Liver (tissue), 9 donors: ENCODE measurements around the gene ZSCAN16. TPM values are rescaled to one million over a fixed set of nuclear protein-coding genes. Genes with fewer than 3 reads are reported as not detected.

Source experiments
- DNase-seq: peaks from one replicate; pipeline ENCODE4 v3.0.0-alpha.2; 2017; ENCODE audit warnings: low spot score
- H3K27ac ChIP-seq, 2 donors: one replicate each; pipeline ENCODE4 v1.7.0; 2013; ENCODE audit warnings: inconsistent platforms in 2 of 2, low read length in 2 of 2, control low read depth in 1 of 2, low read depth in 1 of 2, mild to moderate bottlenecking in 1 of 2
- H3K27me3 ChIP-seq, 4 donors: one replicate each; pipeline versions ENCODE4 v1.6.1 to v1.7.0; 2013; ENCODE audit warnings: low read length in 3 of 4, inconsistent platforms in 1 of 4, mild to moderate bottlenecking in 1 of 4, moderate library complexity in 1 of 4; ENCODE audit not compliant: control insufficient read depth in 4 of 4, insufficient read depth in 4 of 4
- H3K36me3 ChIP-seq, 4 donors: one replicate each; pipeline versions ENCODE4 v1.6.1 to v1.7.0; 2013; ENCODE audit warnings: low read length in 3 of 4, mild to moderate bottlenecking in 3 of 4, low read depth in 1 of 4, moderate library complexity in 1 of 4; ENCODE audit not compliant: control insufficient read depth in 4 of 4, insufficient read depth in 3 of 4
- H3K4me1 ChIP-seq, 4 donors: one replicate each; pipeline versions ENCODE4 v1.6.1 to v1.7.0; 2013; ENCODE audit warnings: low read length in 3 of 4, mild to moderate bottlenecking in 3 of 4, moderate library complexity in 1 of 4; ENCODE audit not compliant: control insufficient read depth in 4 of 4, insufficient read depth in 4 of 4
- H3K4me3 ChIP-seq, 3 donors: one replicate each; pipeline versions ENCODE4 v1.6.1 to v1.7.0; 2013; ENCODE audit warnings: low read length in 3 of 3, control low read depth in 1 of 3, low read depth in 1 of 3, mild to moderate bottlenecking in 1 of 3
- H3K9ac ChIP-seq, 2 donors: one replicate each; pipeline ENCODE4 v1.7.0; 2013; ENCODE audit warnings: low read length in 2 of 2, mild to moderate bottlenecking in 2 of 2, moderate library complexity in 2 of 2, control low read depth in 1 of 2, low read depth in 1 of 2
- H3K9me3 ChIP-seq, 4 donors: one replicate each; pipeline versions ENCODE4 v1.6.1 to v1.7.0; 2013; ENCODE audit warnings: low read length in 3 of 4; ENCODE audit not compliant: control insufficient read depth in 4 of 4
- EGR1 ChIP-seq, 2 donors: IDR thresholded peaks; 2 replicates each; pipeline ENCODE4 v1.6.1; 2016 to 2018; ENCODE audit warnings: antibody characterized with exemption in 2 of 2, low read depth in 2 of 2
- FOXA1 ChIP-seq: IDR thresholded peaks from 2 replicates; pipeline ENCODE4 v1.6.1; 2016; ENCODE audit warnings: antibody characterized with exemption
- FOXA2 ChIP-seq: IDR thresholded peaks from 2 replicates; pipeline ENCODE4 v1.6.1; 2016; ENCODE audit warnings: antibody characterized with exemption
- GABPA ChIP-seq, 2 donors: IDR thresholded peaks in 1 of 2; conservative IDR thresholded peaks in 1 of 2; 2 replicates each; pipeline ENCODE4 v1.6.1; 2016; ENCODE audit warnings: antibody characterized with exemption in 2 of 2, mild to moderate bottlenecking in 1 of 2, moderate library complexity in 1 of 2
- HNF4A ChIP-seq, 2 donors: conservative IDR thresholded peaks; 2 replicates each; pipeline ENCODE4 v1.6.1; 2016; ENCODE audit warnings: antibody characterized with exemption in 2 of 2, mild to moderate bottlenecking in 2 of 2
- HNF4G ChIP-seq: IDR thresholded peaks from 2 replicates; pipeline ENCODE4 v1.6.1; 2016; ENCODE audit warnings: antibody characterized with exemption
- JUND ChIP-seq, 2 donors: IDR thresholded peaks; 2 replicates each; pipeline ENCODE4 v1.6.1; 2016; ENCODE audit warnings: antibody characterized with exemption in 2 of 2
- MAX ChIP-seq: IDR thresholded peaks from 2 replicates; pipeline ENCODE4 v1.6.1; 2016; ENCODE audit warnings: antibody characterized with exemption
- NR2F2 ChIP-seq: IDR thresholded peaks from 2 replicates; pipeline ENCODE4 v1.6.1; 2016; ENCODE audit warnings: antibody characterized with exemption
- RAD21 ChIP-seq, 2 donors: IDR thresholded peaks; 2 replicates each; pipeline ENCODE4 v1.6.1; 2016; ENCODE audit warnings: antibody characterized with exemption in 2 of 2, mild to moderate bottlenecking in 2 of 2
- RXRA ChIP-seq, 2 donors: IDR thresholded peaks; 2 replicates each; pipeline ENCODE4 v1.6.1; 2017 to 2018; ENCODE audit warnings: antibody characterized with exemption in 2 of 2, mild to moderate bottlenecking in 1 of 2
- SP1 ChIP-seq: IDR thresholded peaks from 2 replicates; pipeline ENCODE4 v1.6.1; 2018; ENCODE audit warnings: antibody characterized with exemption, mild to moderate bottlenecking
- YY1 ChIP-seq: IDR thresholded peaks from 2 replicates; pipeline ENCODE4 v1.6.1; 2016; ENCODE audit warnings: antibody characterized with exemption, mild to moderate bottlenecking
- ZBTB33 ChIP-seq: IDR thresholded peaks from 2 replicates; pipeline ENCODE4 v1.6.1; 2016; ENCODE audit warnings: antibody characterized with exemption
- WGBS: extraction: QIAGEN DNeasy Blood & Tissue Kit; methylation state at CpG from one replicate; pipeline ENCODE4 v1.1.7; 2013; 5-methylcytosine and 5-hydroxymethylcytosine counted together
- polyA plus RNA-seq, 2 donors: library from polyadenylated mRNA; stranded (reverse) in 1 of 2; unstranded in 1 of 2; fragments of 200-250 nt in 1 of 2; fragments of >200 nt in 1 of 2; fragmentation: Nextera tagmentation in 1 of 2; extraction: Ambion mirVana in 1 of 2; gene quantifications; one replicate each; pipeline versions ENCODE4 v1.2.1 to v1.2.3, GENCODE V29; 2013 to 2015
- total RNA-seq, 2 donors: library from RNA; depleted of rRNA; stranded (reverse); fragments of >200 nt; gene quantifications; one replicate each; pipeline ENCODE4 v1.2.3, GENCODE V29; 2014
- TF ChIP-seq, protein P1 (sequence below): IDR thresholded peaks from 2 replicates; pipeline ENCODE4 v1.6.1; 2016; ENCODE audit warnings: antibody characterized with exemption
- TF ChIP-seq, protein P2 (sequence below): fragments of 150-350 bp; IDR thresholded peaks from 2 replicates; pipeline ENCODE4 v1.5.1; 2017; ENCODE audit warnings: improper control_type of control experiment, low read depth, low read length; ENCODE audit not compliant: missing input control
- TF ChIP-seq, protein P3 (sequence below): IDR thresholded peaks from 2 replicates; pipeline ENCODE4 v1.6.1; 2016; ENCODE audit warnings: antibody characterized with exemption, mild to moderate bottlenecking
- donor health status: healthy.
- donor health status: healthy.
- donor health status: healthy.
- donor health status: healthy.
- donor health status: healthy.

The ZSCAN16 gene
- total and polyA plus RNA-seq, 4 donors = 1.5 to 3.5 (median 2.7) TPM

DNA sequence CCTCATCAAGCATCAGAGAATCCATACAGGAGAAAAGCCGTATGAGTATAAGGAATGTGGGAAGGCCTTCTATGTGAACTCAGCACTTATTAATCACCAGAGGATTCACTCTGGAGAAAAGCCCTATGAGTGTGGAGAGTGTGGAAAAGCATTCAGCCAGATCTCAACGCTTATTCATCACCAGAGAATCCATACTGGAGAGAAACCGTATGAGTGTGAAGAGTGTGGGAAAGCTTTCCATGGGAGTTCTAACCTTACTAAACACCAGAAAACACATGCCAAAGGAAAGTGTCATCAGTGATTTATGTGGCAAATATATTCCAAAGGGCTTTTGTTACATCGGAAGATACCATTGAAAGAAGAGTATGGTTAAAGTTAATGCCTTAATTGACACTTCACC lies 42.7 kb downstream of the ZSCAN16 start (continued):
- TF ChIP-seq, protein P1, sequence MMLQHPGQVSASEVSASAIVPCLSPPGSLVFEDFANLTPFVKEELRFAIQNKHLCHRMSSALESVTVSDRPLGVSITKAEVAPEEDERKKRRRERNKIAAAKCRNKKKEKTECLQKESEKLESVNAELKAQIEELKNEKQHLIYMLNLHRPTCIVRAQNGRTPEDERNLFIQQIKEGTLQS = no peak
- TF ChIP-seq FOXA1 (no peak), MAX (no peak)

DNA sequence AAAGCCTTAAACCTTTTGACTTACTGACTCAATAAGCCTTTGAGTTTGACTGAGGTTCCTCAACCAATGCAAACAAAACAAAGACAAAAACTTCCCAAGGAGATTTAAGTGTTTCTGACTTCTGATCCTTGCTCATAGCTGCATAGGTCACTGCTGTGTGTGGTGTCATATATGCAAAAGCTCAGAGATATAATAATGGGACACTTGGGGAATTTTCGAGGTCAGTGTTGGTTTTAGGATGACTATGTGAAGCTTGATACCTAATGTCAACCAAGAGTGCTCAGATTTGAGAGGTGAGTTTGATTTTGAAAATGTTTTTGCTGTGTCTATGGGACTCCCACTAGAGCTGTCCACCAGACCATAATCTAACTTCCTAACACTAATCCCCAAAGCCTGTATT lies 43.5 kb downstream of the ZSCAN16 start:
- 68% methylated on average over 1 of the region's 1 CpG for WGBS
- peaks cover 0 to 10% (median 4%) of the 10 kb centered on the region in 4 donors for H3K9me3 ChIP-seq
- H3K4me3 ChIP-seq = no peak overlapping the region
- no peaks in the 10 kb centered on the region for H3K27me3 ChIP-seq
- H3K4me1 ChIP-seq = no peaks in the 10 kb centered on the region
- no peaks in the 10 kb centered on the region for H3K36me3 ChIP-seq
- no peak overlapping the region for H3K27ac ChIP-seq
- DNase-seq = no peak
- no peak overlapping the region for H3K9ac ChIP-seq
- TF ChIP-seq NR2F2 = no peak
- no peak for TF ChIP-seq JUND (IDR thresholded peaks at IDR 0.05)
- no peak for TF ChIP-seq MAX
- no peak for TF ChIP-seq HNF4G
- no peak for TF ChIP-seq FOXA2
- TF ChIP-seq GABPA (IDR thresholded peaks at IDR 0.05 in 1 of 2, conservative IDR thresholded peaks at IDR 0.05 in 1 of 2) = no peak
- TF ChIP-seq RXRA (IDR thresholded peaks at IDR 0.05) = no peak
- TF ChIP-seq, protein P1 = no peak
- TF ChIP-seq HNF4A (conservative IDR thresholded peaks at IDR 0.05) = no peak

DNA sequence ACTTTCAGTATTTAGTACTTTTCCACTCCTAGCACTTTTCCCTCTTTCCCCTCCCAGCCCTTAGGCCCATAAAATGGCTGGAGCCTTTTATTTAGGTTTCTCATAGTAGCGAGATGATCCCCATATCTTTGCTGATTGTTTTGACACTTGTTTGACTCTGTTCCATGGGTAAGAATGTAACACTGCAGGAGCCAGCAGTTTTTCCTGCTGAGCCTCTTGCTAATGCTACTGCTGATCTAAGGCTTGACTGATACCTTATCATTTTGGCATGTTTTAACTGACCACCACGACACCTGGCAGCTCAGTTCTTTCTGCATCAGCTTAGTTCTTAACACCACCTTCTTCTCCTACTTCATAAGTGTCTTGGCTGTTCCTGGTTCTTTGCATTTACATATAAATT lies 46.9 kb downstream of the ZSCAN16 start:
- H3K9ac ChIP-seq = no peak overlapping the region
- peaks cover 0 to 19% (median 6%) of the 10 kb centered on the region in 4 donors for H3K9me3 ChIP-seq
- H3K27me3 ChIP-seq = no peaks in the 10 kb centered on the region
- H3K4me1 ChIP-seq = no peaks in the 10 kb centered on the region
- no peak for DNase-seq
- no peak overlapping the region for H3K4me3 ChIP-seq
- H3K27ac ChIP-seq = no peak overlapping the region
- TF ChIP-seq RXRA (IDR thresholded peaks at IDR 0.05) (no peak), SP1 (no peak), NR2F2 (no peak), GABPA (IDR thresholded peaks at IDR 0.05 in 1 of 2, conservative IDR thresholded peaks at IDR 0.05 in 1 of 2) (no peak), YY1 (no peak), RAD21 (IDR thresholded peaks at IDR 0.05) (no peak), ZBTB33 (no peak), EGR1 (IDR thresholded peaks at IDR 0.05; ENCODE audit: low read depth in 2 of 2) (no peak), FOXA2 (no peak), FOXA1 (no peak)
- TF ChIP-seq, protein P2, sequence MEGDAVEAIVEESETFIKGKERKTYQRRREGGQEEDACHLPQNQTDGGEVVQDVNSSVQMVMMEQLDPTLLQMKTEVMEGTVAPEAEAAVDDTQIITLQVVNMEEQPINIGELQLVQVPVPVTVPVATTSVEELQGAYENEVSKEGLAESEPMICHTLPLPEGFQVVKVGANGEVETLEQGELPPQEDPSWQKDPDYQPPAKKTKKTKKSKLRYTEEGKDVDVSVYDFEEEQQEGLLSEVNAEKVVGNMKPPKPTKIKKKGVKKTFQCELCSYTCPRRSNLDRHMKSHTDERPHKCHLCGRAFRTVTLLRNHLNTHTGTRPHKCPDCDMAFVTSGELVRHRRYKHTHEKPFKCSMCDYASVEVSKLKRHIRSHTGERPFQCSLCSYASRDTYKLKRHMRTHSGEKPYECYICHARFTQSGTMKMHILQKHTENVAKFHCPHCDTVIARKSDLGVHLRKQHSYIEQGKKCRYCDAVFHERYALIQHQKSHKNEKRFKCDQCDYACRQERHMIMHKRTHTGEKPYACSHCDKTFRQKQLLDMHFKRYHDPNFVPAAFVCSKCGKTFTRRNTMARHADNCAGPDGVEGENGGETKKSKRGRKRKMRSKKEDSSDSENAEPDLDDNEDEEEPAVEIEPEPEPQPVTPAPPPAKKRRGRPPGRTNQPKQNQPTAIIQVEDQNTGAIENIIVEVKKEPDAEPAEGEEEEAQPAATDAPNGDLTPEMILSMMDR = no peak
- TF ChIP-seq, protein P3, sequence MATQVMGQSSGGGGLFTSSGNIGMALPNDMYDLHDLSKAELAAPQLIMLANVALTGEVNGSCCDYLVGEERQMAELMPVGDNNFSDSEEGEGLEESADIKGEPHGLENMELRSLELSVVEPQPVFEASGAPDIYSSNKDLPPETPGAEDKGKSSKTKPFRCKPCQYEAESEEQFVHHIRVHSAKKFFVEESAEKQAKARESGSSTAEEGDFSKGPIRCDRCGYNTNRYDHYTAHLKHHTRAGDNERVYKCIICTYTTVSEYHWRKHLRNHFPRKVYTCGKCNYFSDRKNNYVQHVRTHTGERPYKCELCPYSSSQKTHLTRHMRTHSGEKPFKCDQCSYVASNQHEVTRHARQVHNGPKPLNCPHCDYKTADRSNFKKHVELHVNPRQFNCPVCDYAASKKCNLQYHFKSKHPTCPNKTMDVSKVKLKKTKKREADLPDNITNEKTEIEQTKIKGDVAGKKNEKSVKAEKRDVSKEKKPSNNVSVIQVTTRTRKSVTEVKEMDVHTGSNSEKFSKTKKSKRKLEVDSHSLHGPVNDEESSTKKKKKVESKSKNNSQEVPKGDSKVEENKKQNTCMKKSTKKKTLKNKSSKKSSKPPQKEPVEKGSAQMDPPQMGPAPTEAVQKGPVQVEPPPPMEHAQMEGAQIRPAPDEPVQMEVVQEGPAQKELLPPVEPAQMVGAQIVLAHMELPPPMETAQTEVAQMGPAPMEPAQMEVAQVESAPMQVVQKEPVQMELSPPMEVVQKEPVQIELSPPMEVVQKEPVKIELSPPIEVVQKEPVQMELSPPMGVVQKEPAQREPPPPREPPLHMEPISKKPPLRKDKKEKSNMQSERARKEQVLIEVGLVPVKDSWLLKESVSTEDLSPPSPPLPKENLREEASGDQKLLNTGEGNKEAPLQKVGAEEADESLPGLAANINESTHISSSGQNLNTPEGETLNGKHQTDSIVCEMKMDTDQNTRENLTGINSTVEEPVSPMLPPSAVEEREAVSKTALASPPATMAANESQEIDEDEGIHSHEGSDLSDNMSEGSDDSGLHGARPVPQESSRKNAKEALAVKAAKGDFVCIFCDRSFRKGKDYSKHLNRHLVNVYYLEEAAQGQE = no peak
- TF ChIP-seq, protein P1 = no peak
- 78% methylated on average over 2 of the region's 2 CpGs for WGBS
- no peaks in the 10 kb centered on the region for H3K36me3 ChIP-seq
